OCI-LY7 (cell line): ENCODE results near the gene FTO. TPM values are rescaled to one million over a fixed set of nuclear protein-coding genes. Genes with fewer than 3 reads are reported as not detected.

Experiments used
- BruUV-seq: library from RNA; stranded (reverse); fragments of 400-500 nt; replicated peaks from 2 replicates; lab custom pipeline; 2021; lab: Mats Ljungman, UMichigan
- CTCF ChIA-PET: fragments of 300-600 bp; sonication (Branson Sonifier 250); formaldehyde crosslinking; loops from one replicate; lab custom pipeline; 2022; ENCODE audit warnings: antibody characterized with exemption; ENCODE audit not compliant: unreplicated experiment; lab: Charles Lee
- POLR2A ChIA-PET: fragments of 300-600 bp; sonication (Branson Sonifier 250); formaldehyde crosslinking; loops from one replicate; lab custom pipeline; 2022; ENCODE audit warnings: antibody characterized with exemption; lab: Charles Lee
- DNase-seq: peaks from one replicate; pipeline ENCODE4 v3.0.0-alpha.2; 2015; ENCODE audit warnings: low spot score
- H2AFZ ChIP-seq: fragments of 200-600 bp; sonication (generic), shearing (Covaris generic); 2 replicates; pipeline ENCODE4 v1.6.1; 2014; ENCODE audit warnings: mild to moderate bottlenecking, antibody characterized with exemption, low read length, moderate library complexity
- H3K27ac ChIP-seq: fragments of 200-600 bp; sonication (generic); 2 replicates; pipeline ENCODE4 v1.5.1; 2014; ENCODE audit warnings: mixed run types, low read depth, mild to moderate bottlenecking, moderate library complexity, low read length, inconsistent platforms; ENCODE audit not compliant: poor library complexity, severe bottlenecking
- H3K36me3 ChIP-seq: fragments of 200-600 bp; sonication (generic); 2 replicates; pipeline ENCODE4 v1.6.1; 2014; ENCODE audit warnings: mild to moderate bottlenecking, antibody characterized with exemption, low read length, moderate library complexity, mixed read lengths; ENCODE audit not compliant: insufficient read depth
- H3K4me1 ChIP-seq: fragments of 200-600 bp; sonication (generic); 2 replicates; pipeline ENCODE4 v1.5.1; 2014; ENCODE audit warnings: mild to moderate bottlenecking, low read length; ENCODE audit not compliant: insufficient read depth, poor library complexity, severe bottlenecking
- H3K4me2 ChIP-seq: fragments of 200-600 bp; sonication (generic); 2 replicates; pipeline ENCODE4 v1.6.1; 2014; ENCODE audit warnings: mild to moderate bottlenecking, low read length
- H3K4me3 ChIP-seq: fragments of 200-600 bp; sonication (generic); 2 replicates; pipeline ENCODE4 v1.5.1; 2014; ENCODE audit warnings: mild to moderate bottlenecking, low read depth, low read length; ENCODE audit not compliant: poor library complexity, severe bottlenecking
- H3K79me2 ChIP-seq: fragments of 200-600 bp; sonication (generic); 2 replicates; pipeline ENCODE4 v1.6.1; 2016; ENCODE audit warnings: low read depth, mild to moderate bottlenecking, low read length, moderate library complexity, mixed read lengths; ENCODE audit not compliant: insufficient read depth
- H3K9me2 ChIP-seq: fragments of 200-600 bp; sonication (generic); 2 replicates; pipeline ENCODE4 v1.6.1; 2016; ENCODE audit warnings: mild to moderate bottlenecking, low read length, mixed read lengths; ENCODE audit not compliant: insufficient read depth
- H3K9me3 ChIP-seq: fragments of 200-600 bp; sonication (generic); 2 replicates; pipeline ENCODE4 v1.6.1; 2014; ENCODE audit warnings: mild to moderate bottlenecking, mixed run types, low read length, mixed read lengths
- H4K20me1 ChIP-seq: fragments of 200-600 bp; sonication (generic); 2 replicates; pipeline ENCODE4 v1.6.1; 2014; ENCODE audit warnings: mild to moderate bottlenecking, antibody characterized with exemption, low read length, moderate library complexity, mixed read lengths; ENCODE audit not compliant: insufficient read depth
- CTCF ChIP-seq: fragments of 200-600 bp; sonication (generic); conservative IDR thresholded peaks from 2 replicates; pipeline ENCODE4 v1.5.1; 2014; ENCODE audit warnings: mild to moderate bottlenecking, antibody characterized with exemption, low read length, moderate library complexity, mixed read lengths
- EZH2phosphoT487 ChIP-seq: fragments of 200-600 bp; sonication (generic); IDR thresholded peaks from 2 replicates; pipeline ENCODE4 v1.6.1; 2018; ENCODE audit warnings: low read depth, borderline replicate concordance, mild to moderate bottlenecking, mixed run types, antibody characterized with exemption, low read length, moderate library complexity, mixed read lengths
- intact Hi-C: fragments of 100-400 bp; cut with micrococcal nuclease; formaldehyde crosslinking; loops from one replicate; pipeline ENCODE4 v1.10.0; 2022; ENCODE audit not compliant: unreplicated experiment
- total RNA-seq, 2 experiments: library from RNA; depleted of rRNA in 1 of 2; stranded (reverse); fragments of >200 nt in 1 of 2; shearing (Covaris generic) in 1 of 2; gene quantifications; 2 replicates each; pipeline ENCODE4 v1.2.3, GENCODE V29; 2014 to 2022

Gene FTO
- total RNA-seq, 2 experiments from 2014 or later, result 57.1 to 68.0 TPM

GRCh38 chr16:53973021-53973420 lies 269.1 kb downstream of the FTO start:
- ChIA-PET CTCF (no interaction called here), POLR2A (no interaction called here)
- Histone ChIP-seq H3K4me2 (no peak overlapping the region), H3K9me2 (no peaks in the 10 kb centered on the region), H2AFZ (no peak overlapping the region), H3K4me3 (no peak overlapping the region), H3K4me1 (no peaks in the 10 kb centered on the region), H4K20me1 (no peaks in the 10 kb centered on the region), H3K36me3 (no peaks in the 10 kb centered on the region), H3K79me2 (no peaks in the 10 kb centered on the region), H3K27ac (no peak overlapping the region), H3K9me3 (no peaks in the 10 kb centered on the region)
- intact Hi-C loops, result no loop called here
- TF ChIP-seq EZH2phosphoT487, result no peak
- no peak for TF ChIP-seq CTCF
- BruUV-seq, result no TSS peak
- no peak for DNase-seq

- Histone ChIP-seq H3K4me1 (no peaks in the 10 kb centered on the region), H3K9me2 (no peaks in the 10 kb centered on the region), H3K4me3 (no peak overlapping the region), H3K4me2 (no peak overlapping the region), H4K20me1 (no peaks in the 10 kb centered on the region), H3K36me3 (no peaks in the 10 kb centered on the region), H3K79me2 (no peaks in the 10 kb centered on the region), H3K27ac (no peak overlapping the region), H2AFZ (no peak overlapping the region), H3K9me3 (no peaks in the 10 kb centered on the region)
- POLR2A ChIA-PET, result no interaction called here
- intact Hi-C loops, result no loop called here
- no TSS peak for BruUV-seq
- CTCF ChIA-PET, result no interaction called here
- no peak for DNase-seq
- TF ChIP-seq CTCF, result no peak
- TF ChIP-seq EZH2phosphoT487, result no peak
Observed at GRCh38 chr16:53974484-53975080, 270.6 kb downstream of the FTO start.

- Histone ChIP-seq H3K9me3 (no peaks in the 10 kb centered on the region), H3K4me3 (no peak overlapping the region), H3K9me2 (no peaks in the 10 kb centered on the region), H3K4me1 (no peaks in the 10 kb centered on the region), H3K4me2 (no peak overlapping the region), H3K27ac (no peak overlapping the region), H2AFZ (no peak overlapping the region), H4K20me1 (no peaks in the 10 kb centered on the region), H3K36me3 (no peaks in the 10 kb centered on the region), H3K79me2 (no peaks in the 10 kb centered on the region)
- DNase-seq, result no peak
- POLR2A ChIA-PET, result no interaction called here
- BruUV-seq, result no TSS peak
- CTCF ChIA-PET, result no interaction called here
- no peak for TF ChIP-seq CTCF
- no peak for TF ChIP-seq EZH2phosphoT487
- intact Hi-C loops, result no loop called here
Observed at GRCh38 chr16:53980675-53981074, 276.7 kb downstream of the FTO start.
